Right cardiac atrium (tissue), 5 donors: ENCODE measurements around the gene PRUNE1. TPM values are rescaled to one million over a fixed set of nuclear protein-coding genes. Genes with fewer than 3 reads are reported as not detected.

Experiments
- ATAC-seq, 2 donors: fragments of 200-7000 bp; cut with Tn5 transposase; one replicate each; pipeline versions ENCODE4 v1.8.0 to v1.9.1; 2020; ENCODE audit warnings: moderate library complexity in 2 of 2, mild to moderate bottlenecking in 1 of 2
- DNase-seq, 3 donors: peaks; one replicate each; pipeline ENCODE4 v3.0.0-alpha.2; 2020
- H3K27ac ChIP-seq: one replicate; pipeline ENCODE4 v1.5.1; 2013; ENCODE audit warnings: mild to moderate bottlenecking, low read length, control low read depth, moderate library complexity
- H3K27me3 ChIP-seq: one replicate; pipeline ENCODE4 v1.6.1; 2013; ENCODE audit not compliant: control insufficient read depth, insufficient read depth
- H3K4me1 ChIP-seq: one replicate; pipeline ENCODE4 v1.6.1; 2013; ENCODE audit warnings: low read length; ENCODE audit not compliant: control insufficient read depth, insufficient read depth
- H3K4me3 ChIP-seq: one replicate; pipeline ENCODE4 v1.5.1; 2013; ENCODE audit warnings: low read length, control low read depth
- H3K9me3 ChIP-seq: one replicate; pipeline ENCODE4 v1.6.1; 2013; ENCODE audit warnings: low read length; ENCODE audit not compliant: control insufficient read depth
- WGBS: extraction: QIAGEN DNeasy Blood & Tissue Kit; methylation state at CpG from one replicate; pipeline ENCODE4 v1.1.7; 2013; 5-methylcytosine and 5-hydroxymethylcytosine counted together
- intact Hi-C, 4 donors: fragments of 100-400 bp; cut with DNase I; formaldehyde crosslinking; loops; one replicate each; pipeline versions ENCODE4 v1.11.0 to v1.14.0; 2022 to 2023
- polyA plus RNA-seq: library from polyadenylated mRNA; stranded (reverse); fragments of 200-250 nt; gene quantifications from one replicate; pipeline ENCODE4 v1.2.3, GENCODE V29; 2013
- total RNA-seq, 4 donors: library from RNA; stranded (reverse); fragmentation: NEBNext Ultra II Directional; extraction: Animal tissue kit (Norgen Biotek cat#: 25700); gene quantifications; one replicate each; pipeline ENCODE4 v1.2.1, GENCODE V29; 2021
- donor health status: healthy with polysubstance abuse.
- donor health status: DM: no; HTN: yes; CAD: no.
- donor health status: DM: no; HTN: no; CAD: no.
- donor health status: DM: no; HTN: yes; CAD: no; lungs with severe emphysema.
- donor health status: DM: yes; HTN: yes; CAD: no.

The PRUNE1 gene
- total and polyA plus RNA-seq, 5 donors, result 39.3 to 66.0 (median 47.6) TPM

DNA sequence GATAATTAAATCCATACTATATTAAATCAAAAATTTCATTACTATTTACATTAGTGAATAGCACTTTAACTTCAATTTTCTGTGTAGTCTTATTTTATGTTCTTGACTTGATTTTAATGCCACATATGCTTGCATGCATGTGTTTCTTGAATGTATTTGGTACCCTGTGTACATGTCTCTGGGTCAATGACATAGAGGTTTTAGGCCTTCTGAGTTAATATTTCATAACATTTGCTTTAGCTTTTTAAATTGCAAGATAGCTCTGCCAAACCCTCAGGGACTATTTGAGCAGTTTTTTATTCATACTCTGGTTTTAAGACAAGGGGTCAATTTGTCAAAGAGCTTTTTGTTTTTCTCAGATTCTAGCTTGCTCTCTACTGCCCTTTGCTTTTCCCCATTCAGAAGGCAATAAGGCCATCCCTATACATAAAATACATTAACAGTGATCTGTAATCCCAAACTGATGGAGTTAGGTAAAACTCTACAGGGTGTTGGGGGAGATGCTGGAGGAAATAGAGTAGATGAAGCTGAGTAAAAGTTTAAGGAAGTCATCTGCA is 56.9 kb downstream of the PRUNE1 start:
- intact Hi-C loops, result no loop called here
- ATAC-seq (no peak), DNase-seq (no peak)
- H3K27me3 ChIP-seq, result no peaks in the 10 kb centered on the region
- H3K9me3 ChIP-seq, result no peaks in the 10 kb centered on the region
- no peak overlapping the region for H3K4me3 ChIP-seq
- H3K27ac ChIP-seq, result no peak overlapping the region
- H3K4me1 ChIP-seq, result no peaks in the 10 kb centered on the region

DNA sequence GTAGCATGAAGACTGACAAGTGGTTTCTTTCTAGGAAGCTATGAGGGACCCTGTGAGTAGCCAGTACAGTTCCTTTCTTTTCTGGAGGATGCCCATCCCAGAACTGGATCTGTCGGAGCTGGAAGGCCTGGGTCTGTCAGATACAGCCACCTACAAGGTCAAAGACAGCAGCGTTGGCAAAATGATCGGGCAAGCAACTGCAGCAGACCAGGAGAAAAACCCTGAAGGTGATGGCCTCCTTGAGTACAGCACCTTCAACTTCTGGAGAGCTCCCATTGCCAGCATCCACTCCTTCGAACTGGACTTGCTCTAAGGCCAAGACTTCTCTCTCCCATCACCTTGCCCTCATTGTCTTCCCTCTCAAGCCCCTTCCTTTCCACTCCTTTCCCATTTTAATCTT is 58.9 kb downstream of the PRUNE1 start:
- WGBS, result 86% methylated on average over 4 of the region's 4 CpGs
- Histone ChIP-seq H3K27ac (no peak overlapping the region), H3K4me3 (no peak overlapping the region), H3K27me3 (no peaks in the 10 kb centered on the region), H3K4me1 (no peaks in the 10 kb centered on the region), H3K9me3 (no peaks in the 10 kb centered on the region)
- intact Hi-C loops, result no loop called here
- ATAC-seq (no peak), DNase-seq (no peak)

DNA sequence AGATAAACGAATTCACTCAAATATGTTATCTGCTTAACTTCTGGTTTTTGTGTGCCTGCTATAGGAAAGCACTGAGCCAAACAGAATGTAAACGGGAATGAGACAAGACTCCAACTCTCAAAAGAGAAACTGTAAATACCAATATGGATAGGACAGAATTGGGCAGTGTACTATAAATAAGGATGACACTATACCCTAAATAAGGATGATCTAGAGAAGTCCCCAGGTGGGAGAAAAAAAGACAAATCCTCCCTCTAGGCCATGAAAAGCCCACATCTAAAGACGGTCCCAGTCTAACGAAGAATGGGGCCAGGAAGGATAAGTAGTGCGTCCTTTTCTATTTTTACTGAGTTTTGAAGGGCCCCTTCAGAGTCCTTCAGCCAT is 60.8 kb downstream of the PRUNE1 start:
- peak overlapping the region; percentile 60 for H3K27ac ChIP-seq
- no peak overlapping the region for H3K4me3 ChIP-seq
- no peaks in the 10 kb centered on the region for H3K27me3 ChIP-seq
- no peaks in the 10 kb centered on the region for H3K9me3 ChIP-seq
- H3K4me1 ChIP-seq, result no peaks in the 10 kb centered on the region
- DNase-seq (no peak), ATAC-seq (no peak)
- intact Hi-C loops, result no loop called here
- WGBS, result 80% methylated on average over 5 of the region's 5 CpGs

DNA sequence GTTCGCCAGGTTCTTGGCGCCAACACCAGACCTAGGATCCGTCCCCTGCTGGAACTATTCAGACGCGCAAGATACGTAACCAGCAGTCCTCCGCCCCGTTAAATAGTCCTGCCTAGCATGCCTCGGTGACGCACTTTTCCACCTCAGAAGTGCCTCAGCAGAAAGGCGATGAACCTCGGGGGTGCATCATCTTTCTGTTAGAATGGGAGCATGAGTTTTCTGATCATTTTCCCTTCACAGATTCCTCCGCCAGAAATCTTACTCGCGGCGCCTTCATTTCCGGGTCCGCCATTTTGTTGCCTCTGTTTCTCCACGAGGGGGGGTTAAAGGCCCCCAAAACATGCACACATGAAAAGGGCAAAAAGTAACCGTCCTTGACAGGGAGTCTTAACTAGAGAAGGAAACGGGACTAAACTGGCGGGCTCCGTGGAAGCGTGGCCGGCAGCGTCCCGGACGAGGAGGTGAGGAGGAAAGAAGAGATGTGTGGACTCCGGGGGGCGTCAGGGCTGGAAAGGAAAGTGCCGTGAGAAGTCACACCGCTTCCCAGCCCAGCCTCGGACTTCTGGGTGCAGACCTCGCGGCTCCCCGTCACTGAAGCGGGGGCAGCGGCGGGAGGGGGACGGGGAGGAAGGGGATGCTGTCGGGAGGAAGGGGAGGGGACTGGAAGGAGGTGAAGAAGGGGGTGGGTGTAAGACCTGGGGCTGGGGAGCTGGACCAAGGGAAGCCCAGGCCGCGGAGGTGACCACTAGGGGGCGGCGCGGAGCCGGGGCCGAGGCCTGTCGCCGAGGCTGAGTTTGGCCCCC is 62.4 kb downstream of the PRUNE1 start, which contains the start of gene GABPB2:
Gene GABPB2 (plus strand): TSS at position 288 of the 803 bp plus-strand sequence. CDS start 17,429 bp downstream, outside the sequence.
- no peaks in the 10 kb centered on the region for H3K4me1 ChIP-seq
- under 1% methylated on average over 50 of the region's 50 CpGs for WGBS
- intact Hi-C loops, result no loop called here
- no peaks in the 10 kb centered on the region for H3K27me3 ChIP-seq
- peak within 1 kb of the TSS; percentile 74 for H3K4me3 ChIP-seq
- DNase-seq (peak; percentile 96 to 97 (median 97)), ATAC-seq (peak; percentile 95 to 96)
- H3K27ac ChIP-seq, result peak within 1 kb of the TSS; percentile 94
- H3K9me3 ChIP-seq, result no peaks in the 10 kb centered on the region

DNA sequence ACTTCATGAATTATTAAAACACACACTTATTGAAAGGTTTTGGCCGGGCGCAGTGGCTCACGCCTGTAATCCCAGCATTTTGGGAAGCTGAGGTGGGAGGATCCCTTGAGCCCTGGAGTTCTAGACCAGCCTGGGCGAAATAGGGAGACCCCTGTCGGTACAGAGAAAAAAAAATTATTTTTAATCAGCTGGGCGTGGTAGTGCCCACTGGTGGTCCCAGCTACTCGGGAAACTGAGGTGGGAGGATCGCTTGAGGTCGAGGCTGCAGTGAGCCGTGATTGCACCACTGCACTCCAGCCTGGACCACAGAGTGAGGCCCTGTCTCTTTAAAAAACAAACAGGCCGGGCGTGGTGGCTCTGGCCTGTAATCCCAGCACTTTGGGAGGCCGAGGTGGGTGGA is 64.0 kb downstream of the PRUNE1 start:
- intact Hi-C loops, result no loop called here

More for the DNA sequence above, 64.0 kb downstream of the PRUNE1 start:
- Histone ChIP-seq H3K27me3 (no peaks in the 10 kb centered on the region), H3K9me3 (no peaks in the 10 kb centered on the region), H3K4me3 (no peak overlapping the region), H3K4me1 (no peaks in the 10 kb centered on the region), H3K27ac (no peak overlapping the region)
- ATAC-seq (no peak), DNase-seq (no peak)
- WGBS, result 79% methylated on average over 13 of the region's 13 CpGs

Other genes starting within 250 kb of the PRUNE1 start
- 10 to 100 TPM; 34.8 to 64.7 (median 52.5) TPM for gene CTSS, start 242.7 kb upstream of the PRUNE1 start, total RNA-seq
- gene CTSS, start 242.7 kb upstream of the PRUNE1 start, polyA plus RNA-seq, result 8.7 TPM
- gene CTSK, start 200.2 kb upstream of the PRUNE1 start, total RNA-seq, result 10 to 100 TPM; 13.6 to 22.2 (median 16.1) TPM
- gene CTSK, start 200.2 kb upstream of the PRUNE1 start, polyA plus RNA-seq, result 13.5 TPM
- gene ARNT, start 131.8 kb upstream of the PRUNE1 start, total RNA-seq, result 10 to 100 TPM; 35.6 to 38.9 (median 37.6) TPM
- 15.0 TPM for gene ARNT, start 131.8 kb upstream of the PRUNE1 start, polyA plus RNA-seq
- not detected for gene CTXND2, start 121.3 kb upstream of the PRUNE1 start, total RNA-seq
- not detected for gene CTXND2, start 121.3 kb upstream of the PRUNE1 start, polyA plus RNA-seq
- gene SETDB1, start 82.1 kb upstream of the PRUNE1 start, total RNA-seq, result 10 to 100 TPM; 17.4 to 23.8 (median 20.3) TPM
- 12.5 TPM for gene SETDB1, start 82.1 kb upstream of the PRUNE1 start, polyA plus RNA-seq
- gene CERS2, start 33.6 kb upstream of the PRUNE1 start, total RNA-seq, result 100 to 1,000 TPM in 1 of 4 donors, 10 to 100 TPM in 3; 89.3 to 110 (median 93.5) TPM
- 77.3 TPM for gene CERS2, start 33.6 kb upstream of the PRUNE1 start, polyA plus RNA-seq
- under 1 TPM in 1 of 4 donors, not detected in 3; 0.21 TPM for gene ANXA9, start 26.2 kb upstream of the PRUNE1 start, total RNA-seq
- gene ANXA9, start 26.2 kb upstream of the PRUNE1 start, polyA plus RNA-seq, result 0.23 TPM
- gene MINDY1, start 1.5 kb upstream of the PRUNE1 start, total RNA-seq, result 10 to 100 TPM; 46.7 to 86.4 (median 52.1) TPM
- 34.9 TPM for gene MINDY1, start 1.5 kb upstream of the PRUNE1 start, polyA plus RNA-seq
- gene BNIPL, start 28.1 kb downstream of the PRUNE1 start, total RNA-seq, result under 1 TPM; 0.23 to 0.71 (median 0.50) TPM
- gene BNIPL, start 28.1 kb downstream of the PRUNE1 start, polyA plus RNA-seq, result 0.41 TPM
- 10 to 100 TPM in 1 of 4 donors, 1 to 10 TPM in 3; 5.8 to 12.4 (median 7.4) TPM for gene C1orf56, start 39.3 kb downstream of the PRUNE1 start, total RNA-seq
- 9.5 TPM for gene C1orf56, start 39.3 kb downstream of the PRUNE1 start, polyA plus RNA-seq
- gene CDC42SE1, start 51.2 kb downstream of the PRUNE1 start, total RNA-seq, result 10 to 100 TPM; 34.7 to 53.6 (median 36.6) TPM
- 27.9 TPM for gene CDC42SE1, start 51.2 kb downstream of the PRUNE1 start, polyA plus RNA-seq
- gene MLLT11, start 51.9 kb downstream of the PRUNE1 start, total RNA-seq, result 1 to 10 TPM; 1.7 to 9.7 (median 8.7) TPM
- gene MLLT11, start 51.9 kb downstream of the PRUNE1 start, polyA plus RNA-seq, result 10.1 TPM
- 10 to 100 TPM; 15.6 to 20.3 (median 18.4) TPM for gene GABPB2, start 62.3 kb downstream of the PRUNE1 start, total RNA-seq
- 9.8 TPM for gene GABPB2, start 62.3 kb downstream of the PRUNE1 start, polyA plus RNA-seq
- gene SEMA6C, start 138.2 kb downstream of the PRUNE1 start, total RNA-seq, result 10 to 100 TPM; 23.7 to 70.5 (median 53.3) TPM
- gene SEMA6C, start 138.2 kb downstream of the PRUNE1 start, polyA plus RNA-seq, result 58.3 TPM
- 1 to 10 TPM; 1.8 to 3.7 (median 2.3) TPM for gene TNFAIP8L2, start 148.2 kb downstream of the PRUNE1 start, total RNA-seq
- gene TNFAIP8L2, start 148.2 kb downstream of the PRUNE1 start, polyA plus RNA-seq, result 2.1 TPM
- gene LYSMD1, start 157.5 kb downstream of the PRUNE1 start, total RNA-seq, result 10 to 100 TPM in 3 of 4 donors, 1 to 10 TPM in 1; 8.5 to 16.5 (median 15.6) TPM
- 9.9 TPM for gene LYSMD1, start 157.5 kb downstream of the PRUNE1 start, polyA plus RNA-seq
- gene SCNM1, start 157.7 kb downstream of the PRUNE1 start, total RNA-seq, result 10 to 100 TPM; 18.3 to 25.6 (median 21.5) TPM
- 23.7 TPM for gene SCNM1, start 157.7 kb downstream of the PRUNE1 start, polyA plus RNA-seq
- not detected for gene TMOD4, start 167.5 kb downstream of the PRUNE1 start, total RNA-seq
- gene TMOD4, start 167.5 kb downstream of the PRUNE1 start, polyA plus RNA-seq, result 0.20 TPM
- 10 to 100 TPM; 40.0 to 52.3 (median 41.7) TPM for gene VPS72, start 181.7 kb downstream of the PRUNE1 start, total RNA-seq
- 37.3 TPM for gene VPS72, start 181.7 kb downstream of the PRUNE1 start, polyA plus RNA-seq
- gene PIP5K1A, start 190.1 kb downstream of the PRUNE1 start, total RNA-seq, result 10 to 100 TPM; 33.7 to 50.7 (median 38.2) TPM
- 20.4 TPM for gene PIP5K1A, start 190.1 kb downstream of the PRUNE1 start, polyA plus RNA-seq
- 100 to 1,000 TPM; 134 to 163 (median 144) TPM for gene PSMD4, start 246.3 kb downstream of the PRUNE1 start, total RNA-seq
- 152 TPM for gene PSMD4, start 246.3 kb downstream of the PRUNE1 start, polyA plus RNA-seq